Activated CD8-positive, alpha-beta memory T cell treated with anti-CD3 and anti-CD28 coated beads, Interleukin-2, amount 50 U/mL, for 1 hour (primary cell): ENCODE data around the gene S100A12.
"Not testable (repeated sequence)": the region's sequence is repeated elsewhere in the genome, so short reads cannot be mapped to it uniquely, and the experiment has no call there.

Experiments used
- DNase-seq: peaks from one replicate; pipeline ENCODE4 v3.0.0-alpha.2; 2020; ENCODE audit errors: extremely low read depth

The S100A12 gene

DNA sequence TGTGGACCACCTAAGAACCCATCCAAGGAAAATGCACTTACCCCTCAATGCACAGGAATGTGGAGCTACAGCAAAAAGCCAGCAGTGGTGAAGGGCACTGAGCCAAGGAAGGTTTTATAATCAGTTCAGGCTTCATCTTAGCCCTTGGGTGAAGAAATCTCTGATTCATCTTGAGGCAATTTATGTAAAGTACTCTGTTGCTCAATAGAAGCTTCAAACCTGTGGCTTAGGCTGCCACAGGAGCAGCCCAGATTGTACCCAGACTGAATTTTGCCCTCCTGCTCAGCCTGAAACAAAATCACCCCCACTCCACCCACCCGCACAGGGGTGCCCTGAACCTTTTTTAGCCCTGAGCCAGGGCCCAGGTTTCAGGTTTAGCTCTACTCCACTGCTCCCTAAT lies at the start of gene S100A12:
Gene S100A12, minus strand, starts transcription at position 111 of the 400 bp plus-strand sequence. CDS start 1,029 bp downstream, outside the sequence.
- no peak for DNase-seq

DNA sequence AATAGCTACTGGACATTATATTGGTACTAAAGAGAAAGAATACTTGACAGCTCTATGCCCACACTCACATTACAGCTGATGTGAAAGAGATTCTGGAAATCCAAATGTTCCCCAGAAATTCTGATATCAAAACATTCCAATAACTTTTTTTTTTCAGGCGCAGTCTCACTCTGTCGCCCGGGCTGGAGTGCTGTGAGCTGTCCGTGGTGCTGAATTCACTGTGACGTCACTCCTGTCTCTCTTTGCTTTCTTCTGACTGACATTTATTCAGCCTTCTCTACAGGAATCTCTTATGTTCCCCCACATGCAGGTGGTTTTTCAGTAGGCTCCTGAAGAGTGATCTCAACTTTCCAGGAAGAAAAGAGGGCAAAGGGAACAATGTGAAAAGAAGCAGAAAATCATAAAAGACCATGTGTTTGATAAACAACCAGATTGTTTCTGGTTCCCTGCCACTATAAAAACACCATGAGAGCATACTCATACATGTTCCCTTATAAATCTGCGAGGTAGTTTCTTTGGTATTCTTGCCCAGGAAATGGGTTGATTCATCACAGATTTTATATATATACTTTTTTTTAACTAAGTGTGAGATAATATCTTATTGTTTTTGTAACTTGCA lies 47.1 kb upstream of the S100A12 start:
- peak; percentile 23 for DNase-seq

DNA sequence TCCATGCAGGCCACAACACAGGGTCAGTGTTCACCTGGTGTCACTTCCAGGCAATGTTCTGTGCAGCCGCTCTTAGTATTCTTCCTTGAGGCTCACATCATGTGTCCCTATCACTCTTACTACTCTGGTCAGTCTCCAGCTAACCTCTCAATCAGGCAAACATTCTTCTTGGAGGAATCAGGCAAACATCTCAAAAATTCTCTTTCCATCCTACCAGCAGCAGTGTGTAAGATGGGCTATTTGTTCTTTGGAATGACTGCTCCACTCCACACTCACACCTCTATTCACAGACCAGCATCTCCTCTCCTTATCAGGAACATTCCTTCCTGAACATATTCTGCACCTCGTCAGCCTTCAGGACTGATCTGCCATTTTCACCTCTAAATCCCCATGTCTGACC lies 44.9 kb upstream of the S100A12 start:
- no peak for DNase-seq

DNA sequence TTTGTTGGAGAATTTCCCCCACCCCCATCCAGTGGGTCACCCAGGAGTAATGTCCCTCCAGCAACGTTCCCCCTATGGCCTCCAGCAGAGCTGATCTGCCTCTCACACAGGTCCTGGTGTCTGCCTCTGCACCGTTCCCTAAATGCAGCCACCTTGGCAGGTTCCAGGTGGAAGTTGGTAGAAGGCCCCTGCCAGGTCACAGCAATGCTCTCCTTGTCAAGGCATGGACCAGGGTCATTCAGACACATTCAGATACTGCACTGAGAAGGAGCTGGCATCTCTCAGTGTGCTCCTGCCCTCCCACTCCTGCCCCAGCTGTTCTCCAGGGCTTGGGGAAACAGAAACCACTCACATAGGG lies 44.0 kb upstream of the S100A12 start:
- not testable (repeated sequence) for DNase-seq

GRCh38 chr1:153418758-153419435 lies 43.5 kb upstream of the S100A12 start:
- not testable (repeated sequence) for DNase-seq

DNA sequence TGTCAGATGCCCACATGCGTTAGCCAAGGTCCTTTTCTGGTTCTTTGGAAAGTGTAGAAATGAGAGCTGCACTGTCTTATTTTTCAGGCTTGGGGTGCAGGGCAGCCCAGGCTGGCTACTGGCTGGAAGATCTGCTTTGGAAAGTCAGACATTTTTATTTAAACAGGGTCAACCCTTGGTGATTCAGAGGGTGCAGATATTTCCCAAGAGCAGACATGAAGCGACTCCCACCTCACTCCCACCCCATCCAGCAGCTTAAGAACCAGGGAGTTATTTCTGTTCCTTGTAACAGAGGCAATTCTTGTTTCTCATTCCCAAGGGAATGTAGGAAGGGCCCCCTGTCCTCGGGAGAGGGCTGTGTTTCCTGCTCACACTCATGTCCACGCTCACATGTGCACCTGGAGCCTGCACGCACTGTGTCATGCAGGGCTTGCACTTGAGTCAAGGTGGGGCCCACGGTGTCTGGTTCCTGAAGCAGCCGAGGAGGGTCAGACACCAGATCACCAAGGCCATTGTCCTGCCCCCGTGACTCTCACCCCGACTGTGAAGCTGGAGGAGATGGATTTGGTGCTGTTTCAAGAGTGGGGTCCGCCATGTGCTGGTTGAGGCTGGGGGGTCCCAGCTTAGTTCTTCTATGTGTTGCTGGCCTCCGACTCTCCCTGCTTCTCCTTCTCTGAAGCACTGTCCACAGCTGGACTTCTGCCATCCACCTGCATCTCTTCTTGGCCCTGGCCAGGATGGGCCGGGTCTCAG lies 41.9 kb upstream of the S100A12 start:
- no peak for DNase-seq

GRCh38 chr1:153415850-153416570 lies 40.6 kb upstream of the S100A12 start, which contains the start of gene S100A7A:
TSS of gene S100A7A (plus strand) at chr1:153416520. CDS start at chr1:153418083, 1,563 bp downstream.
- DNase-seq = no peak

GRCh38 chr1:153413961-153414360 lies 38.5 kb upstream of the S100A12 start:
- DNase-seq = not testable (repeated sequence)

DNA sequence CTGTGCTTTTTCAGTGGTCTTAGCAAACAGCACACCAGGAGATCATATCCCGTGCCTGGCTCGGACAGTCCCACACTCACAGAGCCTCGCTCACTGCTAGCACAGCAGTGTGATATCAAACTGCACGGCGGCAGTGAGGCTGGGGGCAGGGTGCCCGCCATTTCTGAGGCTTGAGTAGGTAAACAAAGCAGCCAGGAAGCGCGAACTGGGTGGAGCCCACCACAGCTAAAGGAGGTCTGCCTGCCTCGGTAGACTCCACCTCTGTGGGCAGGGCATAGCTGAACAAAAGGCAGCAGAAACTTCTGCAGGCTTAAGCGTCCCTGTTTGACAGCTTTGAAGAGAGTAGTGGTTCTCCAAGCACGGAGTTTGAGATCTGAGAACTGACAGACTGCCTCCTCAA lies 31.9 kb upstream of the S100A12 start:
- not testable (repeated sequence) for DNase-seq

- DNase-seq = not testable (repeated sequence)
Observed at GRCh38 chr1:153405825-153406599, 30.6 kb upstream of the S100A12 start.

DNA sequence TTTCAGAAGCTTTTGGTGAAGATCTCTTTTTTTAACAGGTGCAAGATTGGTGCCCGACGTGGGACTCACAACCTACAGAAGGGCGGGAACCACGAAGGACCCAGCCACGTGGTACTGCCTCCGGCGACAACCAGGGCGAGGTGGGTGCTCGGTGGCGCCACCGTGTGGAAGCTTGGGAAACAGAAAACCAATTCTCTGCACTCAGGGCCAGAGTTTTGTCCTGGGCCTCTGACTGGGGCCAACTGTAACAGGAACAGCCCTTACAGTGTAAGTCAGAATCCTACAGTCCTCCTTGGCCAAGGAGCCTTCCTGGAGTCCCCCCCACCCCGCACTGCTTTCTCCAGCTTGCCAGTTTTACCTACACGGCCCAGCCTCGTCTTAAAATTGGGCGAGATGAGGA lies 29.3 kb upstream of the S100A12 start:
- no peak for DNase-seq

- no peak for DNase-seq
Observed at GRCh38 chr1:153404086-153404635, 28.7 kb upstream of the S100A12 start.

DNA sequence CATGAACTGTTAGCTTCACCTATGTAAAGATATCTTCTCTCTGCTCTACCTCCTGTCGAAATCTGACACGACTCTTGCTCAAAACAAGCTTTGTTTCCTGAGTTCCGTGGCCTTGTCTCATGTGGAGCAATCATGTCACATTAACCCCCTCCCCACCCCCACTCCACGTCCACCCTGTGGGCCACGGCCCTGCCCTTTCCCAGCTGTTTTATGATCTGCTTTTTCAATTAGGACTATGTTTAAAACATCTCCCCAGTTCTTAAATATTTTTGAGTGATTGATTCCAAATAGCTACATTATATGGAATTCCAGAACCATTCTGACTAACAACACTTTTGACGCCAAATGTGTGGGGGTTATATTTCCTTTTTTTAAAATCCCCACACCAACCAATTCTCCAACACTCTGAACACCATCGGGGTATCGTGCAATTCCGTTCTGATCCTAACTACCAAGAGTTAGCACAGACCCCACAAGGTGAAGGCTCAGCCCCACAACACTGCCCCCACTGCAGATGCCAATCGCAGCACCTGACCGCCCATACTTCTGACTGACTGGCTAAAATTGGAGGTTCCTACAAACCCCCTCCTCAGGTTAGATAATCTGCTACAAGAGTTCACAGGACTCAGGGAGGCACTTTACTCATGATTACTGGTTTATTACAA lies 28.1 kb upstream of the S100A12 start:
- no peak for DNase-seq

DNA sequence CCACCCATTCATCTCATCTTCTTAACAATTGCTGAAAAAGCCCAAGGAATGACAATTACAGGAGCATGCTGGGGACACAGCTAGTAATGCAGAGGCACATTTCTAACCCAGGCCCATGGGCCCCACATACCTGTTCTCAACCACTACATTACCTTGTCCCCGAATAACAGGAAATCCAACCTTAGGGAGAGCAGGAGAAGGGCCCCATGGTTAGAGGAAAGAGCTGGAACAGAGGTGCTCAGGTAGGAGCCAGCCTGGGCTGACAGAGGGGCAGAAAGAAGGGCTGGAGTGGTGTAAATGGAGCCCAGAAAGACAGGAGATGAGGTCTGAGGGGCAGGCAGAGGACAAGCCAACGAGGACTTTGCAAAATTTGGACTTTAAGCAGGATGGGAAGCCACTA lies 26.8 kb upstream of the S100A12 start:
- no peak for DNase-seq

- DNase-seq = no peak
Observed at GRCh38 chr1:153401461-153401860, 26.0 kb upstream of the S100A12 start.

GRCh38 chr1:153400244-153400643 lies 24.8 kb upstream of the S100A12 start:
- no peak for DNase-seq

DNA sequence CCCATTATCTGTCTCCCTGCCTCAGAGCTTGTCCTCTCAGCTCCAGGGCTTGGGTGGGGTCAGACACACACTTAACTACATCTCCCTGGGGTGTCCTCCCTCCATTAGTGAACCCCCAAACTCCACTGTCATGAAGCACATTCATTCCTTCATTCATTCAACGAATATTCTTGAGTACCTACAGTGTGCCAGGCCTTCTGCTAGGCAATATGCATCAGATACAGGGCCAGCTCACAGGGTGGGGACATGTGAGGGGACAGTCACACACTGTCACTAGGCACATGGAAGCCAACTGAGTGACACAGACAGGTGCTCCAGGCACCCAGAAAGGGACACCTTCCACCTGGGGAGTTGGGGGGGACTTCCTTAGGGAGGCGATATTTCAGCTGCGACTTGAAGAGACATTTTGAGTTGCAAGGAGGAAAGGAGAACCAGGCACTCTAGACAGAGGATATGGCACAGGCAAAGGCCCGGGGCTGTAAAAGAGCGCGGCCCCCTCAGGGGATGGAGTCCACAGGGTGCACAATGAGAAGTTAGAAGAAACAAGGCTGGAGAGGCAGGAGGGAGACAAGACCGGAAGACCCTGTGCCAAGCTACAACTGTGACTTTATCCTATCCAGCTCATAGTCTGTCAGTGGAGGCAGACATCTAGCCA lies 24.1 kb upstream of the S100A12 start:
- DNase-seq = no peak

DNA sequence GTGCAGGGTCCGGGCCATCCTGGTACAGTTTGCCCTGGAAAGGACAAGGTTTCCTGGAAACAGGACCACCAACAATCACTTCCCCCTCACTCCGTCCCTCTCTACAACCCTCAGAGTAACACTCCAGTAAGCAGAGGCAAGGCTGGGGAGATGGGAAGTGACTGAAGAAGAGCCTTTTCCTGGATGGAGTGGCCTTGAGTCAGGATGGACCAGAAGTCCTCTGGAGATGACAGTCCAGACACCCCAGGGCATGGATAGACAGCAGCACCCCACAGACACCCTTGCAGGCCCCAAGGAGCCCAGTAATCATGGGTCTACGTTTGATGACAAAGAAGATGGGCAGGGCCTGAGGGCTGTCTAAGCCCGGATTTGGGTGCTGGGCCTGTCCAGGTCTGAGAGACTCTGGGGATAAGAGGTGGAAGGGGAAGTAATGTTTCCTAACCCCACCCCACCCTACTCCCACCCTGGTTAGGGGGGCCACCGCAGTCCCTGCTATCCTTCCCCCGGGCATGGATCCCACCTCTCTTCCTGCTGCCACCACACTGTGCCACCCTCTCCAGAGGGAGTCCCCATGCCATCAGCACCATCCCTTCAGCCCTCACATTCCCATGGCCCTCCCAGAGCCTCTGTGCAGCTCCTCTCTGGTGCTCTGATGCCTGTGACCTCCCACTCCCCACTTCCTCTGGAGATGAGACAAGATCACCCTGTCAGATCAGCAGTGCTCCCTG lies 22.7 kb upstream of the S100A12 start:
- DNase-seq = no peak
